NCI-H524 treated with DMSO at 0.1 percent for 48 hours (cell line): ENCODE measurements around the gene SNX14.
A peak's percentile ranks its signal among the peaks of the same experiment; 100 is the strongest.

Experiments
- DNase-seq: peaks from one replicate; lab custom pipeline; 2025; lab: John Stamatoyannopoulos, UW

SNX14 gene

GRCh38 chr6:85506441-85507093 is 87.1 kb downstream of the SNX14 start:
- DNase-seq = no peak

GRCh38 chr6:85498596-85499258 is 94.9 kb downstream of the SNX14 start:
- DNase-seq = no peak

- no peak for DNase-seq
Measured at GRCh38 chr6:85496856-85497255, 96.8 kb downstream of the SNX14 start.

- no peak for DNase-seq
Measured at GRCh38 chr6:85496009-85496579, 97.6 kb downstream of the SNX14 start.

GRCh38 chr6:85494547-85495536 is 98.8 kb downstream of the SNX14 start:
- no peak for DNase-seq

- no peak for DNase-seq
Measured at GRCh38 chr6:85493389-85493788, 100.3 kb downstream of the SNX14 start.

GRCh38 chr6:85490516-85491248 is 103.0 kb downstream of the SNX14 start:
- DNase-seq = no peak

GRCh38 chr6:85484948-85485347 is 108.7 kb downstream of the SNX14 start:
- peak; percentile 23 for DNase-seq

GRCh38 chr6:85483846-85484245 is 109.8 kb downstream of the SNX14 start:
- DNase-seq = no peak

- no peak for DNase-seq
Measured at GRCh38 chr6:85482905-85483700, 110.6 kb downstream of the SNX14 start.

GRCh38 chr6:85482206-85482904 is 111.3 kb downstream of the SNX14 start:
- DNase-seq = no peak

GRCh38 chr6:85479208-85479607 is 114.5 kb downstream of the SNX14 start:
- DNase-seq = no peak

GRCh38 chr6:85476532-85476931 is 117.1 kb downstream of the SNX14 start:
- no peak for DNase-seq

GRCh38 chr6:85473748-85474147 is 119.9 kb downstream of the SNX14 start:
- DNase-seq = no peak

- no peak for DNase-seq
Measured at GRCh38 chr6:85472744-85473143, 120.9 kb downstream of the SNX14 start.

GRCh38 chr6:85470023-85470410 is 123.6 kb downstream of the SNX14 start:
- DNase-seq = no peak

- no peak for DNase-seq
Measured at GRCh38 chr6:85469276-85470022, 124.2 kb downstream of the SNX14 start.

- DNase-seq = no peak
Measured at GRCh38 chr6:85468326-85468725, 125.3 kb downstream of the SNX14 start.

- no peak for DNase-seq
Measured at GRCh38 chr6:85465762-85466161, 127.9 kb downstream of the SNX14 start.
